Fibroblast of lung (primary cell): Measurements from ENCODE around the gene TOX3. TPM values are rescaled to one million over a fixed set of nuclear protein-coding genes. Genes with fewer than 3 reads are reported as not detected.

Experiments
- DNase-seq, 2 donors: peaks; one replicate each; pipeline versions ENCODE4 v3.0.0 to v3.0.0-alpha.2; 2010; ENCODE audit warnings: low read depth in 2 of 2
- H2AFZ ChIP-seq: 2 replicates; pipeline ENCODE4 v1.5.1; 2012; ENCODE audit warnings: low read length, control low read depth, inconsistent platforms
- H3K27ac ChIP-seq: 2 replicates; pipeline ENCODE4 v1.5.1; 2011; ENCODE audit warnings: low read length, control low read depth; ENCODE audit not compliant: insufficient read depth
- H3K27me3 ChIP-seq: 2 replicates; pipeline ENCODE4 v1.5.1; 2011; ENCODE audit warnings: mild to moderate bottlenecking, low read length; ENCODE audit not compliant: control insufficient read depth, insufficient read depth
- H3K36me3 ChIP-seq: 2 replicates; pipeline ENCODE4 v1.5.1; 2011; ENCODE audit warnings: low read length; ENCODE audit not compliant: control insufficient read depth, insufficient read depth
- H3K4me1 ChIP-seq: 2 replicates; pipeline ENCODE4 v1.5.1; 2011; ENCODE audit warnings: low read length; ENCODE audit not compliant: control insufficient read depth, insufficient read depth; ENCODE audit errors: extremely low read depth
- H3K4me2 ChIP-seq: 2 replicates; pipeline ENCODE4 v1.5.1; 2011; ENCODE audit warnings: low read length, control low read depth; ENCODE audit not compliant: insufficient read depth; ENCODE audit errors: extremely low read depth
- H3K4me3 ChIP-seq, 4 experiments: fragments of 200-600 bp in 1 of 4; sonication (generic) in 1 of 4; replicated peaks in 1 of 4; 2 replicates each; pipeline ENCODE4 v1.5.1; 2011 to 2016; ENCODE audit warnings: low read length in 4 of 4, low read depth in 3 of 4, mild to moderate bottlenecking in 3 of 4, control low read depth in 2 of 4, inconsistent platforms in 1 of 4, mixed read lengths in 1 of 4; ENCODE audit not compliant: insufficient read depth in 1 of 4; ENCODE audit errors: control extremely low read depth in 1 of 4
- H3K79me2 ChIP-seq: 2 replicates; pipeline ENCODE4 v1.5.1; 2012; ENCODE audit warnings: mild to moderate bottlenecking, low read length, inconsistent platforms; ENCODE audit not compliant: control insufficient read depth, insufficient read depth
- H3K9ac ChIP-seq: 2 replicates; pipeline ENCODE4 v1.5.1; 2011; ENCODE audit warnings: mild to moderate bottlenecking, low read length, control low read depth; ENCODE audit not compliant: insufficient read depth
- H3K9me3 ChIP-seq: 2 replicates; pipeline ENCODE4 v1.5.1; 2012; ENCODE audit warnings: low read depth, low read length; ENCODE audit not compliant: control insufficient read depth, insufficient read depth
- H4K20me1 ChIP-seq: 2 replicates; pipeline ENCODE4 v1.5.1; 2011; ENCODE audit warnings: low read length; ENCODE audit not compliant: control insufficient read depth, insufficient read depth; ENCODE audit errors: extremely low read depth
- EZH2 ChIP-seq: IDR thresholded peaks from 2 replicates; pipeline ENCODE4 v1.5.1; 2012; ENCODE audit warnings: low read length, control low read depth, mild to moderate bottlenecking; ENCODE audit errors: missing control alignments
- polyA plus RNA-seq, 2 donors: library from polyadenylated mRNA; depleted of rRNA in 1 of 2; stranded (reverse) in 1 of 2; unstranded in 1 of 2; fragments of >200 nt; gene quantifications; 2 replicates each; pipeline ENCODE4 v1.2.1, GENCODE V29; 2011 to 2012; ENCODE audit warnings: missing spikeins in 1 of 2
- total RNA-seq: library from RNA; depleted of rRNA; stranded (reverse); fragments of >200 nt; gene quantifications from 2 replicates; pipeline ENCODE4 v1.2.1, GENCODE V29; 2014
- TF ChIP-seq, protein P1 (sequence below), 2 donors: IDR thresholded peaks in 1 of 2; conservative IDR thresholded peaks in 1 of 2; 1 replicate in 1 of 2; 2 replicates in 1 of 2; pipeline ENCODE4 v1.5.1; 2011 to 2012; ENCODE audit warnings: low read length in 2 of 2, control low read depth in 1 of 2, inconsistent platforms in 1 of 2, low read depth in 1 of 2, mild to moderate bottlenecking in 1 of 2

TOX3 gene
- total and polyA plus RNA-seq, 2 donors (not counting 1 experiment from before 2014, with no cell fraction given): not detected

DNA sequence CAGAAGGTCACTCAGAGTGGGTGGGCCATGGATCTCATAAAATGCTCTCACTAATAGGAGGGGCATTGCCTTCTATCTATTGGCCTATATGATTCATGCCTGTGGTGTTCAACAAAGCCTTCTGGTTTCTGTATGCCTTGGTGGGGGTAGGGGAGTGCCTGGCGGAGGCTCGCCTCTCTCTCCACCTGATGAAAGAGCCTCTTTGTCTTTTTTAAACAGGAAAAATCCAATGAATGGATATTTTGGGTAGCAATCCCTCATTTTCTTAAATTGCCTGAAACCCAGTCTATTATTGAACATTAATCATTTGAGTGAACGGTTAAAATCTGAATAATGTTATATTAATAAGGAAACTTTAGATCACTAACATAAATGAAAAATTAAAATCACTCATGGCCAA is 90.6 kb downstream of the TOX3 start:
- Histone ChIP-seq H4K20me1 (no peaks in the 10 kb centered on the region), H3K4me3 (no peak overlapping the region), H3K9me3 (no peaks in the 10 kb centered on the region), H3K4me1 (no peaks in the 10 kb centered on the region), H3K36me3 (no peaks in the 10 kb centered on the region), H3K9ac (no peak overlapping the region), H3K79me2 (no peaks in the 10 kb centered on the region), H3K4me2 (no peak overlapping the region), H3K27ac (no peak overlapping the region), H2AFZ (no peak overlapping the region), H3K27me3 (no peaks in the 10 kb centered on the region)
- DNase-seq: peak in 1 of 2 donors; percentile 9
- TF ChIP-seq EZH2: no peak
- TF ChIP-seq, protein P1, sequence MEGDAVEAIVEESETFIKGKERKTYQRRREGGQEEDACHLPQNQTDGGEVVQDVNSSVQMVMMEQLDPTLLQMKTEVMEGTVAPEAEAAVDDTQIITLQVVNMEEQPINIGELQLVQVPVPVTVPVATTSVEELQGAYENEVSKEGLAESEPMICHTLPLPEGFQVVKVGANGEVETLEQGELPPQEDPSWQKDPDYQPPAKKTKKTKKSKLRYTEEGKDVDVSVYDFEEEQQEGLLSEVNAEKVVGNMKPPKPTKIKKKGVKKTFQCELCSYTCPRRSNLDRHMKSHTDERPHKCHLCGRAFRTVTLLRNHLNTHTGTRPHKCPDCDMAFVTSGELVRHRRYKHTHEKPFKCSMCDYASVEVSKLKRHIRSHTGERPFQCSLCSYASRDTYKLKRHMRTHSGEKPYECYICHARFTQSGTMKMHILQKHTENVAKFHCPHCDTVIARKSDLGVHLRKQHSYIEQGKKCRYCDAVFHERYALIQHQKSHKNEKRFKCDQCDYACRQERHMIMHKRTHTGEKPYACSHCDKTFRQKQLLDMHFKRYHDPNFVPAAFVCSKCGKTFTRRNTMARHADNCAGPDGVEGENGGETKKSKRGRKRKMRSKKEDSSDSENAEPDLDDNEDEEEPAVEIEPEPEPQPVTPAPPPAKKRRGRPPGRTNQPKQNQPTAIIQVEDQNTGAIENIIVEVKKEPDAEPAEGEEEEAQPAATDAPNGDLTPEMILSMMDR (conservative IDR thresholded peaks at IDR 0.05 in 1 of 2, IDR thresholded peaks at IDR 0.05 in 1 of 2; ENCODE audit: low read depth in 1 of 2, low read length in 2 of 2): no peak

DNA sequence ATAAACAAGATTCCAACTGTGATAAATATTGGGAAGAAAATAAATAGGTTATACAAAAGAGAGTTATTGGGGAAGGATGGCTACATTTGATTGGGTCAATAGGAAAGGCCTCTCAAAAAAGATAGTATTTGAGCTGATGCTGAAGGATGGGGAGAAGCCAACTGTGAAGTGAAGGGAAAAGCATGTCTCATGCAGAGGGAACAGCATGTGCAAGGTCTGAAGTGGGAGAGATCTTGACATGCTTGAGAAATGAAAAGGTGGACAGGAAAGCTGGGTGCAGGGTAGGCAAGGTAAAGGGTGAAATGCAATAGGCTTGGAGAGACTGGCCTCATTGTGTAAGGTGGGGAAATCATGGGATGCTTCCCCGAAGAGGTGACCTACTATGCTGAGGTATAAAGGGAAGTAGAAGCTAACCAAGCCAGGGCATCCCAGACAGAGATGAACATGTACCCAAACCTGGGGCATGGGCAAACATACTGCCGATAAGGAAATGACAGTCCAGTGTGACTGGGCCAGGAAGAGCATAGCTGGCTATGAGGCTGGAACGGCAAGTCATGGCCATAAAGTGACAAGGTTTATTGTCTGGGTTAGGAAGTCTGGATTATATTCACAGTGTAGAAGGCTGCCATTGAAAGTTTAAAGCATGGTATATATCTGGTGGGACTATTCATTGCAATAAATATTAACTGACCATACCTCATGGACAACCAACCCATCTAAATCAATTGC is 91.2 kb downstream of the TOX3 start:
- no peak overlapping the region for H3K4me2 ChIP-seq
- H2AFZ ChIP-seq: no peak overlapping the region
- H3K9ac ChIP-seq: no peak overlapping the region
- H3K9me3 ChIP-seq: no peaks in the 10 kb centered on the region
- TF ChIP-seq, protein P1 (conservative IDR thresholded peaks at IDR 0.05 in 1 of 2, IDR thresholded peaks at IDR 0.05 in 1 of 2; ENCODE audit: low read depth in 1 of 2, low read length in 2 of 2): no peak
- TF ChIP-seq EZH2: no peak
- no peak overlapping the region for H3K4me3 ChIP-seq
- H3K4me1 ChIP-seq: no peaks in the 10 kb centered on the region
- no peaks in the 10 kb centered on the region for H3K36me3 ChIP-seq
- no peaks in the 10 kb centered on the region for H4K20me1 ChIP-seq
- H3K27me3 ChIP-seq: no peaks in the 10 kb centered on the region
- H3K79me2 ChIP-seq: no peaks in the 10 kb centered on the region
- H3K27ac ChIP-seq: no peak overlapping the region
- no peak for DNase-seq

DNA sequence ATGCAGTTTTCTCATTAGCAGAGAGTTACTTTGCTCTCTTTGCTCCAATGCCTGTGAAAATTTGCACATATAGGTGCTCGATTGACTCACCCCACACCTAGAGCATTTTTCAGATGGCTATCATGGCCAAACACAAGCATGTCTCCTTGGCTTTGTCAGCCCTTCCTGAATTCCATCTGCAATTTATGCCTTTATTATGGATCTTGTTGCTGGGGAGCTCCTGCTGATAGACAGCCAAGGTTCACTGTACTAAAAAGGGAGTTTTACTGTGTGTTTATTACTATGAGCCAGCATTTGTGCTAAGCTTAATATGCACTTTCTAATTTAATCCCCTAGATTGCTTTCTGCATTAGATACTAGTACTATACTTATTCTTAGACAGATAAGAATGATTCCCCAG is 93.3 kb downstream of the TOX3 start:
- Histone ChIP-seq H3K9ac (no peak overlapping the region), H3K4me1 (no peaks in the 10 kb centered on the region), H3K27ac (no peak overlapping the region), H3K9me3 (no peaks in the 10 kb centered on the region), H3K4me2 (no peak overlapping the region), H3K36me3 (no peaks in the 10 kb centered on the region), H2AFZ (no peak overlapping the region), H4K20me1 (no peaks in the 10 kb centered on the region), H3K27me3 (no peaks in the 10 kb centered on the region), H3K4me3 (no peak overlapping the region), H3K79me2 (no peaks in the 10 kb centered on the region)
- DNase-seq: no peak
- TF ChIP-seq, protein P1 (conservative IDR thresholded peaks at IDR 0.05 in 1 of 2, IDR thresholded peaks at IDR 0.05 in 1 of 2; ENCODE audit: low read depth in 1 of 2, low read length in 2 of 2): no peak
- no peak for TF ChIP-seq EZH2
